ENCODE results near the gene UBE2I.

DNA sequence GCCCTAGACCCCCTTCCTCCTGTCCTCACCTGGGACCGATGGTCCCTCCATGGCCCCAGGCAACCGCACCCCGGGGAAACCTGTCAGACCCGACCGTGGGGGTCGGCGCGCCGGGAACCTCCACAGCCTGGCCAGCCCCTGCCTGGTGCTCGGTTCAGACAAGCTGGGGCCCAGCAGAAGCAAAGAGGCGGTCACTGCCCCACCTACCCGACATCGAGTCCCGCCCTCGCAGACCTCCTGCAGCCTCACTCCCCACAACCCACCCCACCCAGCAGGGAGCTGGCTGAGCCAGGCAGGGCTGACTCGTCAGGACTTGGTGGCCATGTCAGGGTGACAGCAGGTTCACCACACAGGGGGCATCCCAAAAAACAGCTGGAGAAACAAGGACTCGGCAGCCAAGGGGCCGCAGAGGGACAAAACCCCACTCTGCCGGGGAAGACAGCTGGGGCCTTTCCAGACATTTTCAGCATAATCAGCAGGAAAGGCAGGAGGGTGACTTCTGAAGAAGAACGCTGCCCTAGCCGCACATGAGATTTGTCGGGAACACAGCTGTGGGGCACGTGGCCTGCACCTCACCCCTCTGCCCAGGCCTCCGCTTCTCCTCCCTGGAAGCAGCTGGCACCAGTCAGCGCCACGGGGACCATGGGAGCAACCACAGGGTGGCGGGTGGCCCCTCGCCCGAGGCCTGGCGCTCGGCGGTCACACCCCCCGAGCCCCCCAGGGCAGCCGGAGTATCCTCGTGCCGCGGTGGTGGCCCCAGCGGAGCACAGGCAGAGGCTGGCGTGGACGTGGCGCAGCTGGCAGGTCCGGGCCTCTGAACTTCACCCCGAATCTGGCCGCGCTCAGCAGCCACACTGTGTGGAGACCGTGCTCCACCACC, 65.2 kb downstream of the UBE2I start:
- TF ChIP-seq, protein P1, sequence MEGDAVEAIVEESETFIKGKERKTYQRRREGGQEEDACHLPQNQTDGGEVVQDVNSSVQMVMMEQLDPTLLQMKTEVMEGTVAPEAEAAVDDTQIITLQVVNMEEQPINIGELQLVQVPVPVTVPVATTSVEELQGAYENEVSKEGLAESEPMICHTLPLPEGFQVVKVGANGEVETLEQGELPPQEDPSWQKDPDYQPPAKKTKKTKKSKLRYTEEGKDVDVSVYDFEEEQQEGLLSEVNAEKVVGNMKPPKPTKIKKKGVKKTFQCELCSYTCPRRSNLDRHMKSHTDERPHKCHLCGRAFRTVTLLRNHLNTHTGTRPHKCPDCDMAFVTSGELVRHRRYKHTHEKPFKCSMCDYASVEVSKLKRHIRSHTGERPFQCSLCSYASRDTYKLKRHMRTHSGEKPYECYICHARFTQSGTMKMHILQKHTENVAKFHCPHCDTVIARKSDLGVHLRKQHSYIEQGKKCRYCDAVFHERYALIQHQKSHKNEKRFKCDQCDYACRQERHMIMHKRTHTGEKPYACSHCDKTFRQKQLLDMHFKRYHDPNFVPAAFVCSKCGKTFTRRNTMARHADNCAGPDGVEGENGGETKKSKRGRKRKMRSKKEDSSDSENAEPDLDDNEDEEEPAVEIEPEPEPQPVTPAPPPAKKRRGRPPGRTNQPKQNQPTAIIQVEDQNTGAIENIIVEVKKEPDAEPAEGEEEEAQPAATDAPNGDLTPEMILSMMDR (IDR thresholded peaks at IDR 0.05) = no peak
- TF ChIP-seq POLR2A (IDR thresholded peaks at IDR 0.05) = no peak
